IPS-NIHi7 (cell line): ENCODE results near the gene DPY19L1.
"Not testable (repeated sequence)": the region's sequence is repeated elsewhere in the genome, so short reads cannot be mapped to it uniquely, and the experiment has no call there.

Source experiments
- DNase-seq: peaks from one replicate; pipeline ENCODE4 v3.0.0; 2012; ENCODE audit warnings: mixed read lengths; ENCODE audit errors: extremely low spot score

The DPY19L1 gene

GRCh38 chr7:34918198-34918861 is 119.0 kb downstream of the DPY19L1 start:
- not testable (repeated sequence) for DNase-seq

GRCh38 chr7:34917515-34917914 is 119.8 kb downstream of the DPY19L1 start:
- not testable (repeated sequence) for DNase-seq

- no peak for DNase-seq
These were observed 121.0 kb downstream of the DPY19L1 start for GRCh38 chr7:34916267-34916666.

- no peak for DNase-seq
These were observed 125.0 kb downstream of the DPY19L1 start for GRCh38 chr7:34912236-34912635.

- DNase-seq, result not testable (repeated sequence)
These were observed 130.9 kb downstream of the DPY19L1 start for GRCh38 chr7:34906266-34906850.

- no peak for DNase-seq
These were observed 132.3 kb downstream of the DPY19L1 start for GRCh38 chr7:34904987-34905386.

- DNase-seq, result not testable (repeated sequence)
These were observed 133.4 kb downstream of the DPY19L1 start for GRCh38 chr7:34903921-34904320.

GRCh38 chr7:34902182-34902581 is 135.1 kb downstream of the DPY19L1 start:
- DNase-seq, result no peak

GRCh38 chr7:34900891-34901513 is 136.3 kb downstream of the DPY19L1 start:
- DNase-seq, result peak; percentile 81

GRCh38 chr7:34895202-34895601 is 142.1 kb downstream of the DPY19L1 start:
- DNase-seq, result no peak

- DNase-seq, result no peak
These were observed 147.3 kb downstream of the DPY19L1 start for GRCh38 chr7:34889951-34890350.

GRCh38 chr7:34886856-34887255 is 150.4 kb downstream of the DPY19L1 start:
- DNase-seq, result no peak

GRCh38 chr7:34883855-34884254 is 153.4 kb downstream of the DPY19L1 start:
- DNase-seq, result not testable (repeated sequence)

- no peak for DNase-seq
These were observed 157.4 kb downstream of the DPY19L1 start for GRCh38 chr7:34879871-34880270.

GRCh38 chr7:34878944-34879735 is 158.1 kb downstream of the DPY19L1 start:
- DNase-seq, result not testable (repeated sequence)
